Inflammatory macrophage treated with lipopolysaccharide for 4 hours (primary cell): ENCODE data around the gene ARHGAP22.

ENCODE experiments used
- DNase-seq: peaks from one replicate; pipeline ENCODE4 v3.0.0-alpha.2; 2020

ARHGAP22 gene

DNA sequence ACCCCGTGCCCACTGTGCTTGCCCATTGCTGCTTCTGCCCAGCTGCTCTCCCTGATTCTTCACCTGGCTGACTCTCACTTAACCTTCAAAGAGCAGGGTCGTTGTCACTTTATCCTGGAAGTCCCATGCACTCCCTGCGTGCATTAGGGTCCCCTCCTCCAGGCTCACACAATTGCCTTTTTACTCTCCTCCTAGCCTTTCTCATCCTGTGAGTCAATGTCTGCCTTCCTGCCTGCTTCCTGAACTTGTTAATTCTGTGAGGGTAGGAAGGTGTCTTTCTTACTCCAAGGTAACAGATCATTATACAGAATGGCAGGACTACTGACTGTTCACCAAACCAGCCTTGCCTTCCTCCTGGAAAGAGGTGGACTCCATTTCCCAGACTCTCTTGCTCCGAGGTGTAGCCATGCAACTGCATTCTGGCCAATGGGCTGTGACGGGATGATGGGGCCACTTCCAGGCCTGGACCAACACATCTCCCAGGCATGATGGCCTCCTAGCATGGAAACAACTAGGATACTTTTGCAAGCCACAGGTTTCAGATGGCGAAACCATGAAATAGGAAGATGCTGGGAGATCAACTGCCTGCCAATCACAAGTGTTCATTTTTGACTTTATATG is 54.7 kb downstream of the ARHGAP22 start:
- no peak for DNase-seq

DNA sequence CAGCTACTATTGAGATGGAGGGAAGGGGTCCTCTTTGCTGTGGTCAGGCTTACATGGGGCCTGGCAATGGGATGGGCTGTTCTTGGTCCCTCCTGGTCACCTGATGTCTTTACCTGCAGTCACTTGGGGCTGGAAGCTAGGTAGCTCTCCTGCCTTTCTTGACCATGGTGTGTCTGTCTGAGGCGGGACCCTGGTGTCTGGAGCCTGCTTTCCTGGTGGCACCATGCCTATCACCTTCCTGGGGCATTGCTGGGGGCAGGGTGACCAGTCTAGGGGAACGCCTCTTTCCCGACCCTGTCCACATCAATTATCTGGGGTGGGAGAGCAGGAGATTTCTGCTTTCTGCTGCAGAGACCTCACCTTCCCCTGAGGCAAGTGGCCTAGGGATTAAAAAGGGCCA is 55.6 kb downstream of the ARHGAP22 start:
- no peak for DNase-seq

DNA sequence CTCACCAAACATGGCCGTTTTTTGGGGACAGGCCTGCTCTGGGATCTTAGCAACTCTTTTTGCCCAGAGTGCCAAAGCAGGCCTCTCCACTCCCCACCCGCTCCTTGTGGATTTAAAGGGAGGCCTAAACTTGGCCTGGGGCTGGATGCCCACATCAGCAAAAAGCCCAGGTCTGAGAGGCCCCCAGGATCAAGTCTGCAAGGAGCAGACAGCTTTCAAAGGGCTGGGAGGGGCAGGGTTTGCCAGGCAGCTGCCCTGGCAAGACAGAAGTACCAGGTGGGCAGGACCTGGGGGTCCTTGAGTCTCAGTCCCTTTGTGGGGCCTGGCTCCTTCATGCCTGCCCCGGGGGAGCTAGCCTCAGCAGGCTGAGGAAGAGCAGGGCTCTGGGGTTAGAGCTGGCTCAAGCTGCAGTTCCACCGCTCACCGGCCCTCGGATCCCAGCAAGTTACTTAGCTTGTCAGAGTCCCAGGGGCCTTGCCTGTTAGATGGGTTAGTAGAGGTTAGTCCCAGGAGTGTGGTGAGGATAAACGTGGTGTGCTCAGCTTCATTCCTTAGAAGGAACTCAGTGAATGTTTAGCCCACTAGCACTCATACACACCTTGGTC is 56.2 kb downstream of the ARHGAP22 start:
- no peak for DNase-seq

DNA sequence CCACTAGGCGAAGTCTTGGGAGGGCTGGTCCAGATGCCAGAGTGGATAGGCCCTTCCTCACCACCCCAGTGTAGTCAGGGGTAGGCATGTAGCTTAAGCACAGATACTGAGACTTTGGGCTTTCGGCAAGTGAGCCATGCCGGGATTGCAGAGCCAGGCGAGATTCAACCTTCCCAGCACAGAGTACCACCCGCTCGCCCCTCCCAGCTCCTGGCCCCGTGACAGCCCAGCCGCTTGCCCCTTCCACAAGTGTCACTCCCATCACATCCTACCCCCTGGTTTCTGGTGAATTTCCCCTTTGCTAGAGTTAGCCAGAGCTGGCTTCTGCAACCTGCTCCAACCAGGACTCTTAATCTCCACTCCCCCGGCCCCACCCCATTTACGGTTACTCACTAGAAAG is 56.9 kb downstream of the ARHGAP22 start:
- DNase-seq: no peak

DNA sequence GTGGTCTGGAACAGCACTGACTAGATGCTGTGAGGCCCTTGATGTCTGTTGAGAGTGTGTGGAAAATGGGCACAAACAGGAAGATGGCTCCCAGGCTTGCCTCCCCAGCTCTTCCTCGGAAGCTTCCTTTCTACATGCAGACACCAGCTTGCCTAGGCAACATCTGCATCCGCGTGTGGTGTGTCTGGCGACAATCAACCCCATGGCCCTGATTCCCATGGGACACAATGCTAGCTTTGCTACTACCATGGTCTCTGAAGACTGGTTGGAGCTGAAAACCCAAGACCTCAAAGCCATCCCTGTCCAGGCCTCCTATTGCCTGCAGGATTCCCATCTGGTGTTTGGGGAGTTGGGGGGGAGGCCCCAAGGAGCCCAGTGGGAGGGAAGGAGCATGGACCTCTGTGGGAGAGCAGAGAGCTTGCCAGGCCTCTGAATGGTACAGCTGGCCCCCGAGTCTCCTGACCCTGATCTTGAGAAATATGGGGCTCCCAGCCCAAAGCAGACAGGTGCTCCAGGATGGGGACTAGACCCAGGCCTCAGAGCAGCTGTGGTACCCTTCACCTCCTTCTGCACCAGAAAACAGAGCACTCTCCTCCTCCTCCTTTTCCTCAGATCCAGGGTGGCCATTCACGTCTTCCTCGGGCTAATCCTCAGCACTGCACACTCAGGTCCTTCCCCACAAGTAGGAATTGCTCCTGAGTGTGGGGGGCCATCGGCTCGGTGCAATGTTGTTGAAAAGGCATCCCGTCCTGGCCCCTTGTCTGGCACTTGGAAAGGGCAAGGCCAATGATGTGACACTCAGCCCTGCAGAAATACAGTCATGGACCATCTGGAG is 57.6 kb downstream of the ARHGAP22 start:
- no peak for DNase-seq

DNA sequence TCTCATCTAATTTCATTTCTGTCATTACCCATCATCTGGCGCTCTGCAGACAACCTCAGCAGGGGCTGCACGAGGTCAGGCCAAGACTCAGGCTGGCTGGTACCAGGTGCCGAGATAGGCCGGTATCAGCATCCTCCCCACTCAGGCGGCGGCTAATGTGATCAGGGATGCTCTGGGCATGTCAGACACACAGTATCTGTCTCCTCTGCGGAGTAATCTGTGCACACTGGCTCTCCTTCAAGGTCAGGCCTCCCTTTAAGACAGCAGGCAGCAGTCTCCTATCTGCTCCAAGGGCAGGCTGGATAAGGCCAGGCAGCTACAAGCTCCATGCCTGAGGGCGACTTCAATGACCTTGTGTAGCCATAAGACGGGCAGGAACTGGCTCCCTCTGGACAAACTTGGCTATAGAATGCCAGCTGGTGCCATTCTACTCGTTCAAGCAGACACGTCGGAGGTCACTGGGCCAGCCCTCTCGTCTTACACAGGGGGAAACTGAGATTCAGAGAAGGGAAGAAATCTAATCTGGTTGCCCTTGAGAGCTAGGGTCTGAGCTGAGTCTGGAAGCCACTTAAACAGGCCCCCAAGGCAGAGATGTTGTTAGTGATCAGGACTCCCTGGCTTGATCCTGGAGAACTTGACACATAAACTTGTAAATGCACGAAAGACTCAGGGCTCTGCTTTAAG is 59.3 kb downstream of the ARHGAP22 start:
- DNase-seq: no peak

DNA sequence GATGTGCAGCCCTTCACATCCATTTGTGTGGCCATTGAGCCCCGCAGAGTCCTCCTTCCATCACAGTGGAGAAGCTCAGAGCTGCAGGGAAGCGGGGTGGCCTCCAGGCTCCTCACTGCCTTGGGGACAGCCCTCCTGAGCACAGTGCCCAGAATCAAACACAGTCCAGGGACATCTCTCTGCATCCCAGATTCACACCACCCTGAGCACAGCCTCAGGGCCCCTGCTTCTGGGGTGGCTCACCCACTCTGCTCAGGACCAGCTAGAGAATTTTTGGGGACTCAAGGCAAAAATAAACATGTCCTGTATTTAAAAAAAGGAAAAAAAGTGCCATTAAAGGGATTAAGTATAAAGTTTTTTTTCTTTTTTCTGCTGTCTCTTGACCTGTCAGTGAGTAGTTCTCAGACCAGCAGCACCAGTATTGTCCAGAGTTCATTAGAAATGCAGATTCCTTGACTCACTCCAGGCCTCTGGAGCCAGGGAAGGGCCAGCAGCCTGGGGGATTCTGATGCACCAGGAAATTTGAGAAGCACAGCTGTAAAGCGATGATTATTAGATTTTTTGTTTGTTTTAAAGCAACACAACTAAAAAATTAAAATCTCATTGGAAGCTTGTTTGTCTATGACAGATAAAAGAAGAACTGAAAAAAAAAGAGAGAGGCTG is 61.6 kb downstream of the ARHGAP22 start:
- no peak for DNase-seq

DNA sequence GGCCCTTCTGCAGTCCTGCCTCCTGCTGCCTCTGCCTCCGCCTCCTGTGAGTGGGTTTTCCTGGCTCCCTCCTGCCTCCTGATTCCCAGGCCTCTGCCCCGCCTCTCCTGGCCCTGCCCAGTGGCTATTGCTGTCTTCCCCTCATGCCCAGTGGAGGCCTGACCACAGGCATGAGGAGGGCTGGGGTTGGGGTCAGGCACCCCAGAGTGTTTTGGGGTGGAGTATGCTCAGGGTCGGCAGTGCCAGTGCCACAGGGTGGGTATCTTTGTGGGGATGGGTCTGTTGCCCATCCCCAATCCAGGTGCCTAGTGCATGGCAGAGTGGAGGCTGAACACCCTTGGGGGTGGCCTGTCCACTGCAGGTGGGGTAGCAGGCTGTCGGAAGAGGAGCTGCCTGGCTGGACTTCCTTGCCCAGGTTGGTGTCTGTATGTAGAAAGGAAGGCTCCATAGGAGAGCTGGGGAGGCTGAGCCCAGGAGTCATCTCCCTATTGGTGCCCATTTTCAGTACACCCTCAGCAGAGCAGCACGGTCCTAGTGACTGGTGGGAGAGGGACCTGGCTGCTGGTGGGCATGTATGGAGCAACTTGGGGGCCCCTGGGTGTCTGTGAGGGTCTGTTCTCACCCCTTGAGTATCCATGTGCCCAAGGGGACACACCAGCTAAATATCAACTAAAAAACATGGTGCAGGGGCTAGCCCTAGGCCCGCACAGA is 62.2 kb downstream of the ARHGAP22 start:
- DNase-seq: no peak

DNA sequence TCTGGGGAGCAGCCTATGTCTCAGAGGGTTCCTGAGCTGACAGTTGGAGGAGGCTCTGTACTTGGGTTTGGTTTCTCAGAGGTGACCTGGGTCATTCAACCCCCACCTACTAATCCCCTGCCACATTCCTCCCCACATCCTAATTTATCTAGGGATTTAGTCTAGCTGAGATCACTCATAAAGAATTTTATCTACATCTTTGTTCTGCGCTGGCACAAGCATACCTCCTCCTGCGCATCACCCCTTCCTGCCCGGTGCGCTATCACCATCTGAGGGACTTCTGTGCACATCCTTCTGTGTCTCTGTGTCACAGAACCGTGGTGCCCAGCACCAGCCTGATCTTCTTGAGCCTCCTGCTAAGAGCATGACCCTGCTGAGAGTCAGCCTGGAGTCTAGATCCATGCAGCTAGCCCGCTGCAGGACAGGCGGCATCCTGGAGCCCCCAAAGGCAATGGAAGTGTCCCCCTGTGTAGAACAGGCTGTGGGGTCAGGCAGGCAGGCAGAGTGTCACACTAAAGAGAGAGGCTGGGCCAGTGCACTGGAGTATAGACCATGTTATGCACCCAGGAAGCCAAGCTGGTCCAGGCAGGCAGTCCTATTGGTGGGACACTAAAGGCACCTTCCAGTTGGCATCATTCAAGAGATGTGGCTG is 63.6 kb downstream of the ARHGAP22 start:
- no peak for DNase-seq

DNA sequence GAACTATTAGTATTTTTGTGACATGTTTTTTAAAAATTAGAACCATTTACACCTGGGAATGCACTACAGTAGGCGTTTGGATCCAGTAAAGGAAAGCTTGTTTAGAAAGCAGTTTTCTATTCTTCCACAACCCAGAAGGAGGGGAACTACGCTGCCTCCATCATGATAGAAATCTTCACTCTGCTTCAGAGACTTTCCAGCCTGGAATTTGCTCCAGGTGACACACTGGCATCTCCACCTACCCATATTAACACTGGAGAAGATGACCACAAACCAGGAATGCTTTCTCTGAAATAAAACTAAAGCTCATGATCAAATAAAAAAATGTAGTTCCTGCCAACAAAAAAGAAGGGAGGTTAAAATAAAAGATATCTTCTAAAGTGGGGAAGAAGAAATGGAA is 66.3 kb downstream of the ARHGAP22 start:
- DNase-seq: no peak

DNA sequence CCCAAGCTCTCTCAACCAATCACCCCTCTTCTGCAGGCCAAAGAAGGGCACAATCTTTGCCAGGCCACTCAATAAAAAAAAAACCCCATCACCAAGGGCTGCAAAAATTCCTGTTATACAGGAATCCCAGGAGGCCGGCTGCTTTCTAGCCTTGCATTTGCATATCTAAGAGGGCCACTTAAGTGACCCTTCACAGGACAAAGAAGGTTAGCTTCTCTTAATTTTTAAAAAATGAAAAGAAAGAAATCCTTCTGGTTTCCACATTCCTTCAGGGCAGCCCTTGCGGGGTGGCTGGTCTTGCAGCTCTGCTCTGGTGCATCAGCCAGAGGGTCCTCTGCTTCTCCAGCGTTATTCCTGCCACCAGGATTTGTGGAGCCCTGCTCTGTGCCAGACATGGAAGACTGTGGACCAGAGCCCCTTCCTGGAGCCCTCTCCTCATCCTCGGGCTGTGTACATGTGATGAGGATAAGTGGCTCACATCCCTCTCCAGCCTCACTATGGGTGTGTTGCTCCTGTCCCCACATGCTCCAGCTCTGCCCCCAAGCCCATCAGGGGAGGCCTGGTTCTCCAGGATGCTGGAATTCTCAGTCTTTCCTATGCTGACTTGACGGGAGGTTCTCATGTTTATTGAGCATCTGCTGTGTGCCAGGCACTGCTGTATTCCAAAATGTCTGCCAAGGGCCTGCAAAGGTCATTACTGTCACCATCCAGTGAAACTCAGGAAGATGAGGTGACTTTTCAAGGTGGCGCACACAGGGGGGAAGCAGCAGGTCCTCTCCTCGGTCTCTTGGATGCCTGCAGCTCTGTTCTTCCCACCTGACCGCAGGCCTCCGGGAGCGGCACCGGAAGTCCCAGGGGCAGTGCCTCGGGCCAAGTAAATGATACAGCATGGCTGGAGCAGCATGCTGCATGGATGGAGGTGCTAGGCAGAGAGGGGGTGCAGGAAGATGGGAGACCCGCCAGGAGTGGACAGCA is 67.7 kb downstream of the ARHGAP22 start:
- no peak for DNase-seq

DNA sequence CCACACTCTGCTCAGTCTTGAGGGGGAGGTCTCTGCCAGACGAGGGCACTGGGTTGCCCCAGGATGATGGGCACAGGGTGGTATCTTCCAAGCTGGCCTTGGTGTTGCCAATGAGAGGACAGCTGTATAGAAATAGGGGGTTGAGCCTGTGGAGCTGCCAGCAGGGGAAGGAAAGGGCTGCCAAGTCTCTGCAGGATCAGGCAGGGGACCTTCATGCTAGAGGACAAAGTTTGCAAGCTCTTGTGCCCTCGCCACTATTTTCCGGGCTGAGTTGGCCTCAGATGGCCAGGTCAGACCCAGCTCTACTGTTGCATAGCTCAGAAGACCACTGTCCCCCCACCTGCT is 68.7 kb downstream of the ARHGAP22 start:
- no peak for DNase-seq

DNA sequence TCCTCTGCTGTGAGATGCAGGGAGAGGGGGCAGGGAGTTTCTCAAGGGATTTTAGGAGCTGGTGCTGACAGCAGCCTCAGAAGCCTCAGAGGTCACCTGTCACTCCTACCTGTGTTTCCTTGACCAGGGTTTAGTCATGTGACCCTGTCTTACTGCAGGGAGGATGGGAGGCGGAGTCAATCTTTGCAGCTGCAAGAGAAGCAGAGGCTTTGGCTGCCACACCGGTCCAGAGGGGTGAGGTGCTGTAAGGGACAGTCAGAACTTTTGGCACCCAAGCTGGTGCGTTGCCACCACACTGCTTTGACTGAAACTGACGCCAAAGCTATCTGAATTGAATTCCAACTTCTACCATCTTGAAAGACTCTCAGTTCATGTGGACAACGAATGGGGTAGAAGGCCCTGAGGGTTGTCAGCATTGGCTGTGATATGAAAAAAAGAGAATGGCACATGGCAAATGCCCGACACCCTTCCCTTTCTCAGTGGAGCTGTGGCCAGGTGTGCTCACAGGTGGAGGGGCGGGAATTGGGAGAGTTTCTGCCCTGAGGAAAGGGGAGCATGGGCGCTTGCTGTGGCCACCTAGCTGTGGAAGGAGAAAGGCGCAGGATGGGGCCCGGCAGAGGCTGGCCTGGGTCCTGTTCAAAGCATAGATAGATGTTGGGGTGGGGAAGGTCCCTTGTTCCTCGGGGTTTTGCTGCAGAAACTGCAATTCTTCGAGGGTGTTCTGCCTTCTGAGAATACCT is 69.3 kb downstream of the ARHGAP22 start:
- no peak for DNase-seq

DNA sequence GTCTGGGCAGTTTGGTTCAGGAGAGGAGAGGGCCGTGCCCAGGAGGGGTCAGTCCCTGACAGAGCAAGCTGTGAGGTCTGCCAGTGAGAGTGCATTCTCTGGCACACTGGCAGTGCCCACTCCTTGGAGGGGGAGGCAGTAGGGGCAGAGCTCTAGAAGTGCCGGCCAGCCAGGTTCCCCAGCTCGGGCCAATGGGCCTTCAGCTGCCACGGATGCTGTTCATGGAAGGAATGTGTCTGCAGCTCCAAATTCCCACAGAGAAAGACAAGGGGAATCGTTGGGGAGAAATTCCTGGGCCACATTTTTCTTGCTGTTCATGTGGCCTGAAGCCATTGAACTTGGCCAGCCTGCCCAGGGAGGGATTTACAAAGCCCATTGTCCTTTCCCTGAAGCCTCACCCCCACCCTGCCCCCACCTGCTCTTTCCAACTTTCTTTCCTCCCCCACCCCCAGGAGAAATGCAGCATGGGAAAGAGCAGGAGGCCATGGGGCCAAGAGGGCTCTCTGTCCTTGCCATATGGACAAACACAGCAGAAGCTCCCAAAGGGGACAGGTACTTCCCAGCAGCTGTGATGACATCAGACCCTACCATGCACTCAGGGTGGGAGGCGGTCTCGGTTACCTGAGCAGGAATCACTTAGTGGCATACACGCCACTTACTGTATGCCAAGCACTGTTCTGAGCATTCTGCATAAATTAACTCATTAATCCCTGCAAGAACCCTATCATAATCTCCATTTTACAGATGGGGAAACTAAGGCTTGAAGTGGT is 70.7 kb downstream of the ARHGAP22 start:
- DNase-seq: no peak

DNA sequence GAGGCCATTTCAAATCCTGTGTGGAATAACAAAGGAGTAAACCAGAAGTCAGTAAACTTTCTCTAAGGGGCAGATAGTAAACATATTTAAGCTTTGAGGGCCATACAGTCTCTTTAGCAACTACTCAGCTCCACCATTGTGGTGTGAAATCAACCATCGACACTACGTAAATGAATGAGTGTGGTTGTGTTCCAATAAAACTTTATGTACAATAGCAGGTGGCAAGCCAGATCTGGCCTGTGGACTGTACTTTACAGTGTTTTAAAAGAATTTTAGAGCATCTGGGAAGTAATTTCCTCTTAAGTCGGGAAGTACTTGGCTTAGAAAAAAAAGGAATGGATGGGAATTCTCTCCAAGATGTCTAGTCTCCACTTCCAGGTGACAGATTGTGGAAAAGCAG is 71.3 kb downstream of the ARHGAP22 start:
- no peak for DNase-seq

DNA sequence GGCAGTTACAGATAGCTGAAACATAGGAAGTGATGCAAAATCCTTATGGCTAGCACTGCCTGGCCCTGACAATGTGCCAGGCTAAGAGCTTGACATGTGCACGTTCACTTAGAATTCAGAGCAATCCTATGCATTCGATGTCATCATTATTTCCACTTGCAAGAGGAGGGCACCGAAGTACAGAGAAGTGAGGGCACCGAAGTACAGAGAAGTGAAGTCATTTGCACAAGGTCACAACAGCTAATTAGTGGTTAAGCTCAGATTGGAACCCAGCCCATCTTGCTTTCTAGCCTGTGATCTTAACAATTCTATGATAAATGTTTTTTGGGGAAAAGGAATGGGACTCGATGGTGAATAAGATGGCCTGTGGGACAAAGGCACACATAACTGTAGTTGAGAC is 73.4 kb downstream of the ARHGAP22 start:
- no peak for DNase-seq

DNA sequence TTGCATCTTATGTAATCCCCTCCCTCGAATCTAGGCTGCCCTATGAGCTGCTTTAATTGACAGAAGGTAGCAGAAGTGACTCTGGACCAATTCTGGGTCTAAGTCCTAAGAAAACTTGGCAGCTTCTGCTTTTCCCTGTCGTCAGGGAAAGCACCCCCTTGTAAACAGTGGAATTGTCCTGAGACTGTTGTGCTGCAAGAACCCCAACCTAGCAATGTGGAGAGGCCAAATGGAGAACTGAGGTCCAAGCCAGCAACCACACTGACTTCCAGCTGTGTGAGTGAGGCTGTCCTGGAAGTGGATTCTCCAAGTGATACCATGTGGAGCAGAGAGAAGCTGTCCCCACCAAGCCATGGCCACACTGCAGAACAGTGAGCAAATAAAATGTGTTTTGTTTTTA is 75.5 kb downstream of the ARHGAP22 start:
- DNase-seq: no peak

DNA sequence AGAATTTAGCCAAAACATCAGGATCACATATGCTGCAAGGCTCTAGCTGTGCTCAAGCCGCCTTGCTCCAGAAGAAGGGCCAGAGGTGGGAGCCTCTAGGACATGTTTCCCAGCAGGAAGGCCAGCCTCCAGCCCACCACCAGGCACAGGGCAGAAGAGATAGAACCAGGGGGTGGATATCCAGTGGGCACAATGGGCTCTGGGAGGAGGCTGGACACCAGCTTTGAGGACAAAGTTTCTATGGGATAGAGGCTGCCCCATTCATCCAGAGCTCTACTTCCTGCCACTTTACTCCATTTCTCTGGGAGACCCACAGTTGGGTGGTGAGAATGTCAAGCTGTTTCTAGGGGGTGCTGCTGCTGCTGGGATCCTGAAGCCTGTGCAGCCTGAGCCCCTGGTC is 77.1 kb downstream of the ARHGAP22 start:
- DNase-seq: no peak

DNA sequence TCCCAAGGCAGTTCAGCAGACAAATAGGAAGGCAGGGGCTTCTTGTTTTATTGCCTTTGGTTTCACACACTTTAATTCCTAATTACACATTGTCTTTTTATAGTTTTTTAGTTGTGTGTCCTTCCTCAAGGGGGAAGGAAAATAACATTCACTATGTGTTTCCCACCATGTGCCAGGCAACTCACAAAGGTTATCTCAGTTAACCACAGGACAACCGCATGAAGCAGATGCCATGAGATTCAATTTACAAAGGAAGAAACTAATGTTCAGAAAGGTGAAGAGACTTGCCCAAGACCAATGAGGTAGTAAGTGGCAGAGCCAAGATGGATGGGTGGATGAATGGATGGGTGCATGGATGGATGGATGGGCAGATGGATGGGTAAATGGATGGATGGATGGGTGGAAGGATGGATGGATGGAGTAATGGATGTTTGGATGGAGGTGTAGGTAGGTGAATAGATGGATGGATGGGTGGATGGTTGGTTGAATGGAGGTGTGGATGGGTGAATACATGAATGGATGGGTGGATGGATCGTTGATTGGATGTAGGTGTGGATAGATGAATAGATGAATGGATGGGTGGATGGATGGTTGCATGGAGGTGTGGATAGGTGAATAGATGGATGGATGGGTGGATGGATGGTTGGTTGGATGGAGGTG is 77.9 kb downstream of the ARHGAP22 start:
- DNase-seq: no peak
